GM19099 (cell line): Measurements from ENCODE around the gene ADTRP.

Experiments
- POLR2A ChIP-seq: IDR thresholded peaks from 3 replicates; pipeline ENCODE4 v1.6.1; 2011; ENCODE audit warnings: low read depth; ENCODE audit not compliant: insufficient read length; ENCODE audit errors: extremely low read depth

The ADTRP gene

DNA sequence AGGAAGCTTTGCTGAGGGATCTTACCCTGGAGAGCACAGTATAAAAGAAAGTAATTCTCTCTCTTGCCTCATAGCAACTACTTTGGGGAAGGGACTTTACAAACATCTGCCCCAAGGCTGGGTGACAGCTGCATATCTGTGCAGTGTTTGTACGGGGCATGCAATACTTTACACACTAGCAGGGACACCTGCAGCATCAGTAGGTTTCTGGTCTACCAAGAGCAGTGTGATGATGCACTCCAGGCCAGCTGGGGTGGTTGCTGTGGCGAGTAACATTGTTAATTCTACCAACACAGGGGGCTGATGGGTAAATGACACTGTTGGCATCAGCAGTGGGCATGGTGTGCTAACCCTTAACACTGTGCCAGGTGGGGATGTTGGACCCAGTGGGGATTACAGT is 48.0 kb downstream of the ADTRP start:
- TF ChIP-seq POLR2A, result no peak

DNA sequence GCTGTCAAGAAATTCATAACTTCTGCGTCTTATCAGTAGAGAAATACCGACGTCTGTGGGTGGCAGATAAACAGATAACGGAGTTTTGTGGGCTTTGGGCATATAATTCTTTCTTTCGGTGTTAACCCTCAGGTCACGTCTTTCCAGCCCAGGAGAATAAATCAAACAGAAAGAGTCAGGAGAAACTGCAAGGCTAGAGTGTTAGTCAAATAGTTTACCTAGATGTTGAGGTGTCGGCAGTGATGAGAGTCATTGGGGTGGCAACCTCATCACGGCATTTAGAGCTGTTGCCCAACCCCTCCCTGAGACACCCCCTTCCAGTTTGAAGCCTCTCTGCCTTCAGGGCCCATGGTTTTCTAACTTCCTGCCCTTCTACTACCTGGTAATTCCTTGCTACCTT is 49.5 kb downstream of the ADTRP start:
- TF ChIP-seq POLR2A, result no peak

- TF ChIP-seq POLR2A, result no peak
These were observed 50.3 kb downstream of the ADTRP start for GRCh38 chr6:11727998-11728961.

- TF ChIP-seq POLR2A, result no peak
These were observed 51.1 kb downstream of the ADTRP start for GRCh38 chr6:11727346-11727997.

DNA sequence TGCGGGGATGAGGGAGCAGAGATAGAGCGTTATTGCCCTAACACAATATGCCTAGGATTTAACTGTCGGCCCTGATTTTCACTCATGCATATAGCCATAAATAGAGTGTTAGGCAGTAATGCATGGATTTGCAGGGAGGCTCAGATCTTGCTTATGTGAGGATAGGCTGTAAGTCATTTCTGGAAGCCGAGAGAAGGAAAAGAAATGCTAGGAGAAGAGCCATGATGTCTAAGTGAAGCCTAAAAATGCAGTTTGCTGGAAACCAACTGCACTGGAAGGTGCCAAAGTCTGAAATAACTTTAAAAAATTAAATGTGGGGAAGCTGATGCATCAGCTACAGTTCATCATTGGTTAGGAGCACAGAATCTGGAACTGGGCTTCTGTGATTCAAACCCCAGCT is 54.3 kb downstream of the ADTRP start:
- TF ChIP-seq POLR2A, result no peak

DNA sequence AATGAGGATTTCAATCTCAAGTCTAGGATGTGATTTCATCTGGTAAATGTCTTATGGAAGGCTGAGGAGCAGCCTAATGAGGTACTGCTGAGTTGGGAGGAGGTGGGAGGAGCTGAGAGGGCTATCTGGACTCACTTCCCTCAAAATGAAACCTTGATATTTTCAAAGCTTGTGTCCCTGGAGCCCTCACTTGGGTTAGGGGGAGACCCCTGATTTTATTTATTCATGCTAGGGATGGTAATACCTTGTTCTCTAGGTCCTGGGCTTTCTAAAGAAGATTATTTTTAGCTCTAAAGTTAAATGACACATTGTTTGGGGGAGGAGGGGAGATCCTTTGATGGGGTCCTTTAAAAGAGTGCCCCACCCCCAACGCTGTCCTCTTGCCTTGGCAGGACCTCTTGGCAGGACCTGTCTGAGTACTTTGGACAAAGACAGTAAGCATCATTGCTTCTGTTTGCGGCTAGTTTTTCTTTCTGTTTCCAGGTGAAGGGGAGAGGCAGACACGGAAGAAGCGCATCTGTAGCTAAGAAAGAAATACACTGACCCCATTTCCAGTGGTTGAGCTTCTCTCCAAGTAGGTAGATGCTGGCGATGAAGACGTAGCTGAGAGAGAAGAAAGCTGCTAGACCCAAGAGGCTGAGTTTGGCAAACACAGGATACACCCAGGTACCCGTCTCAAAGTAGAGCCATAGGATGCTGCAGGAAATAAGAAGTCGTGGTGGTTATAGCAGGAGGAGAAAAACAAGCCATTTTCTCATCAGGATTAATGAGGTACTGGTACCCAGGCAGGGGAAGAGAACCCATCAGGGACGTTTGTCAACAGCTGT is 55.6 kb downstream of the ADTRP start:
- no peak for TF ChIP-seq POLR2A

- TF ChIP-seq POLR2A, result no peak
These were observed 56.4 kb downstream of the ADTRP start for GRCh38 chr6:11722220-11722619.

- TF ChIP-seq POLR2A, result no peak
These were observed 60.1 kb downstream of the ADTRP start for GRCh38 chr6:11718463-11718862.

GRCh38 chr6:11718031-11718430 is 60.6 kb downstream of the ADTRP start:
- no peak for TF ChIP-seq POLR2A

DNA sequence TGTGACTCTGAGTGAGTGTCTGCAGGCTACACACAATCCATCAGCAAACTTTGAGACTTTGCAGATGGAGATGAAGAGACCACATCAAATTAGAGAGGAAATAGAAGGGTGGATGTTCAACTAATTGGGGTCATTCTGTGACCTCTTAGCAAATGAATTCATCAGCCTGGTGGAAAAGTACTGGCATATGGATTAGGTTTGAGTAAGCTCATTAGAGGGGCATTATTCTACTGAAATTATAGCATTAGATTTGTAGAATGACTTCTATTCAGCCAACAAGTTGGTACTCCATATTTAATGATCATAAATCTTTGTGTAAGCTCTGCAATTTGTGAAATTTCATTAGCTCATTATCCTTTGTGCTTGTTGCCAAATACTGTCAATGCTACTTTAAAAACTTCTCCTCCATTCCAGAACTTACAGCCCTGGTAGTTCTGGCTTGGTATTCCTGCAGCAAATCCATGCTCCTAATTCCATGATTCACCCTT is 63.8 kb downstream of the ADTRP start:
- TF ChIP-seq POLR2A, result no peak

- TF ChIP-seq POLR2A, result no peak
These were observed 64.3 kb downstream of the ADTRP start for GRCh38 chr6:11714116-11714797.

DNA sequence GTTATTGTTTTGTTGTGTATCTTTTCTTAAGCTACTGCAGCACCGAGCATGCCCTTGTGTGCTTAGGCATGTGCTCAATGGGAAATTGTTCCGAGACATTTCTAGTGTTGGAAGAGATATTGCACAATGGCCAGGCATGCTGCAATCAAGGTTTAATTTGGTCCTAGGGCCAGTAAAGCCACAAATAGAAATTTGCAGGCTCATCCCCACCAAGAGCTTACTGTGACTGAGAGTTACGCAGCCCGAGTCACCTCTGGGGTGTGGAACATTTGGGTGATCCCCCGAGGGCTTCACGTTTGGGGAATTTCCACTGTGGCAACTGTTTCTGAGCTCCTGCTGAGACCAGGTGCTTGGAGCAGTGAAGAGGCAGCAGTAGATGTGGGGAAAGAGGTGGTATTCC is 65.8 kb downstream of the ADTRP start:
- no peak for TF ChIP-seq POLR2A

- no peak for TF ChIP-seq POLR2A
These were observed 66.5 kb downstream of the ADTRP start for GRCh38 chr6:11711984-11712711.
